Activated CD8-positive, alpha-beta memory T cell treated with anti-CD3 and anti-CD28 coated beads, Interleukin-2, amount 10 ng/mL, durations not matched to agents 7 days and 5 days (primary cell): Measurements from ENCODE around the gene DRAXIN. TPM values are rescaled to one million over a fixed set of nuclear protein-coding genes. Genes with fewer than 3 reads are reported as not detected.

Source experiments
- ATAC-seq: fragments of 150-1000 bp; cut with Tn5 transposase; one replicate; pipeline ENCODE4 v1.10.0; 2021; ENCODE audit warnings: moderate library complexity
- CTCF ChIA-PET: fragments of 350-600 bp; sonication (Branson Sonifier 250); formaldehyde crosslinking; loops from one replicate; lab custom pipeline; 2021; ENCODE audit warnings: antibody characterized with exemption; lab: Charles Lee
- DNase-seq: peaks from one replicate; pipeline ENCODE4 v3.0.0-alpha.2; 2020
- H3K27ac Mint-ChIP-seq: one replicate; pipeline ENCODE4 v1.8.0; 2021; ENCODE audit warnings: mild to moderate bottlenecking, mixed read lengths
- H3K27me3 Mint-ChIP-seq: one replicate; pipeline ENCODE4 v1.8.0; 2021; ENCODE audit warnings: mixed read lengths
- H3K36me3 Mint-ChIP-seq: one replicate; pipeline ENCODE4 v1.8.0; 2021; ENCODE audit warnings: mild to moderate bottlenecking, mixed read lengths
- H3K4me1 Mint-ChIP-seq: one replicate; pipeline ENCODE4 v1.8.0; 2021; ENCODE audit warnings: mixed read lengths
- H3K4me3 Mint-ChIP-seq: one replicate; pipeline ENCODE4 v1.8.0; 2021; ENCODE audit warnings: mild to moderate bottlenecking, moderate library complexity, mixed read lengths
- H3K9me3 Mint-ChIP-seq: one replicate; pipeline ENCODE4 v1.8.0; 2022; ENCODE audit warnings: low read depth, mixed read lengths
- total RNA-seq, 2 experiments: library from RNA; stranded (reverse); gene quantifications; one replicate each; pipeline ENCODE4 v1.2.3, GENCODE V29; 2021

The DRAXIN gene
- total RNA-seq, 2 experiments from 2014 or later: 1.0 to 2.1 TPM

- DNase-seq (no peak), ATAC-seq (no peak)
- Mint-ChIP-seq H3K27me3 (no peaks in the 10 kb centered on the region), H3K9me3 (no peaks in the 10 kb centered on the region), H3K27ac (no peak overlapping the region), H3K36me3 (no peaks in the 10 kb centered on the region), H3K4me3 (no peak overlapping the region), H3K4me1 (peaks cover 47% of the 10 kb centered on the region)
- CTCF ChIA-PET: interaction anchor here (1.4 to 2.0 kb wide), 2 partner anchors 9 to 78 kb away, joined by 5 to 13 read pairs; no protein-coding TSS in a partner anchor
Measured at GRCh38 chr1:11728126-11728806, 36.8 kb downstream of the DRAXIN start.

GRCh38 chr1:11729155-11729497 is 37.6 kb downstream of the DRAXIN start:
- no peak overlapping the region for H3K4me3 Mint-ChIP-seq
- H3K9me3 Mint-ChIP-seq: no peaks in the 10 kb centered on the region
- H3K27ac Mint-ChIP-seq: no peak overlapping the region
- CTCF ChIA-PET: interaction anchor here (1.3 to 2.0 kb wide), 3 partner anchors 9 to 79 kb away, joined by 3 to 13 read pairs (median 5); no protein-coding TSS in a partner anchor
- no peaks in the 10 kb centered on the region for H3K27me3 Mint-ChIP-seq
- peaks cover 47% of the 10 kb centered on the region for H3K4me1 Mint-ChIP-seq
- no peak for DNase-seq
- ATAC-seq: no peak
- no peaks in the 10 kb centered on the region for H3K36me3 Mint-ChIP-seq

GRCh38 chr1:11729498-11730428 is 38.3 kb downstream of the DRAXIN start:
- Mint-ChIP-seq H3K36me3 (no peaks in the 10 kb centered on the region), H3K9me3 (no peaks in the 10 kb centered on the region), H3K27me3 (no peaks in the 10 kb centered on the region), H3K4me1 (peaks cover 46% of the 10 kb centered on the region), H3K4me3 (peak overlapping the region; percentile 54), H3K27ac (peak overlapping the region; percentile 79)
- ATAC-seq: peak; percentile 62
- peak; percentile 47 for DNase-seq
- CTCF ChIA-PET: interaction anchor here (0.7 to 4.6 kb wide), 8 partner anchors 10 to 631 kb away, joined by 3 to 31 read pairs (median 8); partner anchors contain the start of gene FBXO6

- H3K4me1 Mint-ChIP-seq: peaks cover 45% of the 10 kb centered on the region
- CTCF ChIA-PET: interaction anchor here (0.7 to 4.6 kb wide), 7 partner anchors 11 to 632 kb away, joined by 3 to 31 read pairs (median 4); partner anchors contain the start of genes CLCN6, FBXO6 and MTHFR
Measured at GRCh38 chr1:11730429-11730891, 39.0 kb downstream of the DRAXIN start.

GRCh38 chr1:11731691-11732283 is 40.3 kb downstream of the DRAXIN start:
- no peaks in the 10 kb centered on the region for H3K27me3 Mint-ChIP-seq
- ATAC-seq: no peak
- H3K9me3 Mint-ChIP-seq: no peaks in the 10 kb centered on the region
- peak overlapping the region; percentile 68 for H3K4me3 Mint-ChIP-seq
- H3K4me1 Mint-ChIP-seq: peaks cover 46% of the 10 kb centered on the region
- CTCF ChIA-PET: interaction anchor here (0.7 to 4.6 kb wide), 6 partner anchors 9 to 287 kb away, joined by 3 to 31 read pairs (median 8); partner anchors contain the start of genes FBXO6 and MIIP
- H3K36me3 Mint-ChIP-seq: no peaks in the 10 kb centered on the region
- peak overlapping the region; percentile 79 for H3K27ac Mint-ChIP-seq
- peak; percentile 54 for DNase-seq

More at GRCh38 chr1:11730429-11730891, 39.0 kb downstream of the DRAXIN start:
- H3K27ac Mint-ChIP-seq: peak overlapping the region; percentile 79
- no peaks in the 10 kb centered on the region for H3K9me3 Mint-ChIP-seq
- H3K27me3 Mint-ChIP-seq: no peaks in the 10 kb centered on the region
- H3K4me3 Mint-ChIP-seq: peak overlapping the region; percentile 54
- DNase-seq (peak; percentile 86), ATAC-seq (peak; percentile 88)
- no peaks in the 10 kb centered on the region for H3K36me3 Mint-ChIP-seq

GRCh38 chr1:11733306-11733705 is 41.8 kb downstream of the DRAXIN start:
- DNase-seq (no peak), ATAC-seq (no peak)
- Mint-ChIP-seq H3K36me3 (peaks cover 3% of the 10 kb centered on the region), H3K4me3 (no peak overlapping the region), H3K27me3 (no peaks in the 10 kb centered on the region), H3K27ac (peak overlapping the region; percentile 24), H3K4me1 (peaks cover 58% of the 10 kb centered on the region), H3K9me3 (no peaks in the 10 kb centered on the region)
- CTCF ChIA-PET: interaction anchor here (3.9 to 4.6 kb wide), 2 partner anchors 13 to 69 kb away, joined by 19 to 31 read pairs; partner anchors contain the start of gene FBXO6

- peak overlapping the region; percentile 93 for H3K4me3 Mint-ChIP-seq
- no peaks in the 10 kb centered on the region for H3K9me3 Mint-ChIP-seq
- no peak for ATAC-seq
- no peak for DNase-seq
- H3K27me3 Mint-ChIP-seq: no peaks in the 10 kb centered on the region
- no peak overlapping the region for H3K27ac Mint-ChIP-seq
- CTCF ChIA-PET: interaction anchor here (1.4 to 4.2 kb wide), 4 partner anchors 9 to 85 kb away, joined by 5 to 32 read pairs (median 24); partner anchors contain the start of gene FBXO6
- peaks cover 8% of the 10 kb centered on the region for H3K36me3 Mint-ChIP-seq
- peaks cover 62% of the 10 kb centered on the region for H3K4me1 Mint-ChIP-seq
Measured at GRCh38 chr1:11735531-11735853, 44.0 kb downstream of the DRAXIN start.

GRCh38 chr1:11735854-11736745 is 44.6 kb downstream of the DRAXIN start, which contains the start of gene AGTRAP:
AGTRAP (plus strand) TSS chr1:11736136; CDS start chr1:11736209, 73 bp downstream.
- peaks cover 62% of the 10 kb centered on the region for H3K4me1 Mint-ChIP-seq
- peak within 1 kb of the TSS; percentile 87 for H3K27ac Mint-ChIP-seq
- no peaks in the 10 kb centered on the region for H3K9me3 Mint-ChIP-seq
- DNase-seq (peak; percentile 95), ATAC-seq (peak; percentile 80)
- H3K27me3 Mint-ChIP-seq: no peaks in the 10 kb centered on the region
- peaks cover 12% of the 10 kb centered on the region for H3K36me3 Mint-ChIP-seq
- H3K4me3 Mint-ChIP-seq: peak within 1 kb of the TSS; percentile 93
- CTCF ChIA-PET: interaction anchor here (0.7 to 4.2 kb wide), 8 partner anchors 8 to 474 kb away, joined by 3 to 32 read pairs (median 8); partner anchors contain the start of genes FBXO6 and MAD2L2

GRCh38 chr1:11736746-11737639 is 45.5 kb downstream of the DRAXIN start:
- CTCF ChIA-PET: interaction anchor here (0.7 to 4.2 kb wide), 6 partner anchors 11 to 475 kb away, joined by 3 to 32 read pairs (median 14); partner anchors contain the start of genes FBXO6 and MAD2L2
- Mint-ChIP-seq H3K4me1 (peaks cover 62% of the 10 kb centered on the region), H3K27ac (peak overlapping the region; percentile 70), H3K9me3 (no peaks in the 10 kb centered on the region), H3K27me3 (no peaks in the 10 kb centered on the region), H3K4me3 (peak overlapping the region; percentile 93), H3K36me3 (peaks cover 12% of the 10 kb centered on the region)
- DNase-seq: peak; percentile 68
- ATAC-seq: peak; percentile 55

GRCh38 chr1:11738096-11738495 is 46.6 kb downstream of the DRAXIN start:
- CTCF ChIA-PET: interaction anchor here (3.6 to 4.2 kb wide), 3 partner anchors 12 to 74 kb away, joined by 17 to 32 read pairs (median 31); partner anchors contain the start of gene FBXO6
- no peaks in the 10 kb centered on the region for H3K27me3 Mint-ChIP-seq
- no peak overlapping the region for H3K27ac Mint-ChIP-seq
- ATAC-seq (no peak), DNase-seq (no peak)
- no peaks in the 10 kb centered on the region for H3K9me3 Mint-ChIP-seq
- H3K4me3 Mint-ChIP-seq: peak overlapping the region; percentile 19
- peaks cover 16% of the 10 kb centered on the region for H3K36me3 Mint-ChIP-seq
- H3K4me1 Mint-ChIP-seq: peaks cover 69% of the 10 kb centered on the region

GRCh38 chr1:11738783-11739182 is 47.3 kb downstream of the DRAXIN start:
- Mint-ChIP-seq H3K9me3 (no peaks in the 10 kb centered on the region), H3K4me1 (peaks cover 69% of the 10 kb centered on the region), H3K36me3 (peaks cover 16% of the 10 kb centered on the region), H3K4me3 (no peak overlapping the region), H3K27me3 (no peaks in the 10 kb centered on the region), H3K27ac (peak overlapping the region; percentile 39)
- CTCF ChIA-PET: interaction anchor here (1.2 to 4.2 kb wide), 3 partner anchors 75 to 89 kb away, joined by 5 to 32 read pairs (median 9); partner anchors contain the start of gene FBXO6
- ATAC-seq (no peak), DNase-seq (no peak)
